ENCODE measurements around the gene AMN1. TPM values are rescaled to one million over a fixed set of nuclear protein-coding genes. Genes with fewer than 3 reads are reported as not detected.

Gene AMN1
- total RNA-seq, 1 donor from 2014 or later: 15.1 TPM

GRCh38 chr12:31631809-31632208 is 97.0 kb downstream of the AMN1 start:
- DNase-seq (ENCODE audit: low read depth in 2 of 2): no peak

GRCh38 chr12:31631023-31631724 is 97.6 kb downstream of the AMN1 start:
- DNase-seq (ENCODE audit: low read depth in 2 of 2): no peak

DNA sequence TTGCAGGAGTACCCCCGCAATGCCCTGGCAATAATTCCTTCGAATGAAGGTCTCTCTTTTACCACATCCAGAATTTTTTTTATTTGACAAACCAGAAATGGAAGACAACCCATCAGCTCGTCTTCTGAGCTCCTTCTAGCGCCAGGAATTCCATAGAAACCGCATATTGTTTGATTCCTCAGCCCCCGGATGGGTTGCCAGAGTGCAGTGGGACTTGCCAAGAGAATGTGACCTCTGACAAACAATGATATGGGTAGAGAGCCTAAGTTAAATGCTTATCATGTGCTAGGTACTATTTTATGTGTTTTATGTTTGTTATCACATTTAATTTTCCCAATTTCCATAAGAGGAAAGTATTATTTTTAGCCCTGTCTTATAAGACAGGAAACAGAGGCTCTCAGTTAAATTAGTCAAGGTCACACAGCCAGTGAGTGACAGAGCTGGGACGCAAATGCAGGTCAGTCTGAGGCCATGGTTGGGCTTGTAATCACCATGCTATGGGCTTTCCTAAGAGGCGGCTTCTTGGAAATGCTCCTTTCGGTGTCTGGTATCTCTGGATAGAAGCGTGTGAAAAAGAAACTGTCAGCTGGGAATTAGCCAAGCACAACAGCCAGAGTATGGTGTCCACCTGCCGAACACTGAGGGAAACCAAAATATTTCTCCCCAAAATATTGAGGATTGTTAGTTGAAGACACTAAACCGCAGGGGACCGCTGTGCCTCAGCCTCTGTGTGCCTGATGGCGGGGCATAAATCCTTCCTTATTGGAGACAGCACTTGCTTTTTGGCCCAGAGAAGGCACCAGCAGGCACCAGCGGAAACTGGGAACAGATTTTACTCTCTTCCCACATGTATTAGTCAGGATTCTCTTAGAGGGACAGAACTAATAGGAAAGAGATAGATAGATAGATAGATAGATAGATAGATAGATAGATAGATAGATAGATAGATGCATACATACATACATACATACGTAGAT is 98.8 kb downstream of the AMN1 start:
- DNase-seq (ENCODE audit: low read depth in 2 of 2): peak; percentile 15 to 63

GRCh38 chr12:31627456-31628054 is 101.3 kb downstream of the AMN1 start:
- no peak for DNase-seq (ENCODE audit: low read depth in 2 of 2)

DNA sequence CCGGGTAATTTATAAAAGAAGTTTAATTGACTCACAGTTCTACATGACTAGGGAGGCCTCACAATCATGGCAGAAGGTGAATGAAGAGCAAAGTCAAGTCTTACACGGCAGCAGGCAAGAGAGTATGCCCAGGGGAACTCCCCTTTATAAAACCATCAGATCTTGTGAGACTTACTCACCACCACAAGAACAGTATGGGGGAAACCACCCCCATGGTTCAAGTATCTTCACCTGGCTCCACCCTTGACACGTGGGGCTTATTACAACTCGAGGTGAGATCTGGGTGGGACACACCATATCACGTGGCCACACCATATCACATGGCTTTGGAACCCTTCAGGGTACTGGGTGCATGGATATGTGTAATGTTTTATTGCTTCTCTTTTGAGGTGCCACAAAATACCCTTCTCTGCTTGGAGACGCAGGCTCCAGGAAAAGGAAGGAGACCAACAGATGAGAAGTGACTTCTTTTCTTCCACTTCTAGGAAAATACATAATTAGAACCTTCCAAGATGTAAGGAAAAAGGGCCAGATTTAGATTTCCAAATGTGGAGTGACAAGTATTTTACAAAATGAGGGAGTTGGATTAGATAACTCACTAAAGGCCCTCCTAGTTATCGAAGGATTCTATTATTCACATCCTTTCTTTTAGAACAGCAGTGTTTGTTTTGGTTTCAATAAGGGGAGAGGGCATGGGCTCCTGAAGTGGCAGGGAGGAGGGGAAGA is 102.4 kb downstream of the AMN1 start:
- DNase-seq (ENCODE audit: low read depth in 2 of 2): no peak

DNA sequence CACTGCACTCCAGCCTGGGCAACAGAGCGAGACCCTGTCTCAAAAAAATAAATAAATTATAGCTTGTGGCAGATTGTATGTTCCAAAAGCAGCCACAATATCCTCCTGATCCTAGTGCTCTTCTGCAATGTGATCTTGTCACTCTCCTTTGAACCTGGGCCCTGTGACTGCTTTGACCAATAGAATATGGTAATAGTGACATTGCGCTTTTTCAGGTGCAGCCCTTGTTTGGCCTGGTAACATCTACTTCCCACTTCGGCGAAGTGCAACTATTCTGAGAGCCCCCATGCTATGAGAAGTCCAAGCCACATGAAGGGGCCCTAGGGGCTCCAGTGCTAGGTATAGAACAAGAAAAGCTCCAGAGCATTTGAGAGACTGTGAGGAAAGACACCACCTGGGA is 106.8 kb downstream of the AMN1 start:
- DNase-seq (ENCODE audit: low read depth in 2 of 2): no peak

Other genes with a start within 250 kb of the AMN1 start
- 5.8 and 7.2 TPM in 2 replicates for gene DENND5B, start 137.9 kb downstream of the AMN1 start, total RNA-seq
- gene ETFBKMT, start 69.3 kb downstream of the AMN1 start, total RNA-seq: 1.7 and 2.2 TPM in 2 replicates
- 30.4 and 39.7 TPM in 2 replicates for gene RESF1, start 230.4 kb upstream of the AMN1 start, total RNA-seq